ENCODE data around the gene TFDP1.

TFDP1 gene

GRCh38 chr13:113646921-113647340 is 62.4 kb downstream of the TFDP1 start:
- H3K9me3 ChIP-seq (ENCODE audit: control insufficient read depth, low read length), result no peaks in the 10 kb centered on the region
- no peak overlapping the region for H3K4me3 ChIP-seq (ENCODE audit: insufficient read depth, low read depth, low read length, poor library complexity, severe bottlenecking)
- no peaks in the 10 kb centered on the region for H3K4me1 ChIP-seq (ENCODE audit: control insufficient read depth, insufficient read depth, low read length, poor library complexity, severe bottlenecking)
- no peaks in the 10 kb centered on the region for H3K36me3 ChIP-seq (ENCODE audit: control insufficient read depth, insufficient read depth, low read length)
- DNase-seq, result no peak
- H3K27ac ChIP-seq (ENCODE audit: insufficient read depth, low read length, poor library complexity, severe bottlenecking), result no peak overlapping the region
- no peaks in the 10 kb centered on the region for H3K27me3 ChIP-seq (replicated peaks; ENCODE audit: control insufficient read depth, insufficient read depth, low read length, poor library complexity, severe bottlenecking)

- Histone ChIP-seq H3K4me3 (ENCODE audit: insufficient read depth, low read depth, low read length, poor library complexity, severe bottlenecking) (no peak overlapping the region), H3K4me1 (ENCODE audit: control insufficient read depth, insufficient read depth, low read length, poor library complexity, severe bottlenecking) (no peaks in the 10 kb centered on the region), H3K9me3 (ENCODE audit: control insufficient read depth, low read length) (no peaks in the 10 kb centered on the region), H3K27me3 (replicated peaks; ENCODE audit: control insufficient read depth, insufficient read depth, low read length, poor library complexity, severe bottlenecking) (no peaks in the 10 kb centered on the region), H3K27ac (ENCODE audit: insufficient read depth, low read length, poor library complexity, severe bottlenecking) (no peak overlapping the region), H3K36me3 (ENCODE audit: control insufficient read depth, insufficient read depth, low read length) (no peaks in the 10 kb centered on the region)
- DNase-seq, result no peak
Measured at GRCh38 chr13:113647351-113648215, 63.0 kb downstream of the TFDP1 start.

- no peaks in the 10 kb centered on the region for H3K36me3 ChIP-seq (ENCODE audit: control insufficient read depth, insufficient read depth, low read length)
- H3K9me3 ChIP-seq (ENCODE audit: control insufficient read depth, low read length), result no peaks in the 10 kb centered on the region
- H3K27ac ChIP-seq (ENCODE audit: insufficient read depth, low read length, poor library complexity, severe bottlenecking), result no peak overlapping the region
- no peak for DNase-seq
- H3K4me1 ChIP-seq (ENCODE audit: control insufficient read depth, insufficient read depth, low read length, poor library complexity, severe bottlenecking), result no peaks in the 10 kb centered on the region
- no peaks in the 10 kb centered on the region for H3K27me3 ChIP-seq (replicated peaks; ENCODE audit: control insufficient read depth, insufficient read depth, low read length, poor library complexity, severe bottlenecking)
- H3K4me3 ChIP-seq (ENCODE audit: insufficient read depth, low read depth, low read length, poor library complexity, severe bottlenecking), result no peak overlapping the region
Measured at GRCh38 chr13:113648216-113648610, 63.7 kb downstream of the TFDP1 start.

GRCh38 chr13:113649212-113649611 is 64.7 kb downstream of the TFDP1 start:
- H3K27me3 ChIP-seq (replicated peaks; ENCODE audit: control insufficient read depth, insufficient read depth, low read length, poor library complexity, severe bottlenecking), result no peaks in the 10 kb centered on the region
- H3K9me3 ChIP-seq (ENCODE audit: control insufficient read depth, low read length), result no peaks in the 10 kb centered on the region
- no peak overlapping the region for H3K27ac ChIP-seq (ENCODE audit: insufficient read depth, low read length, poor library complexity, severe bottlenecking)
- H3K4me3 ChIP-seq (ENCODE audit: insufficient read depth, low read depth, low read length, poor library complexity, severe bottlenecking), result no peak overlapping the region
- DNase-seq, result no peak
- no peaks in the 10 kb centered on the region for H3K4me1 ChIP-seq (ENCODE audit: control insufficient read depth, insufficient read depth, low read length, poor library complexity, severe bottlenecking)
- no peaks in the 10 kb centered on the region for H3K36me3 ChIP-seq (ENCODE audit: control insufficient read depth, insufficient read depth, low read length)

- Histone ChIP-seq H3K4me1 (ENCODE audit: control insufficient read depth, insufficient read depth, low read length, poor library complexity, severe bottlenecking) (no peaks in the 10 kb centered on the region), H3K27ac (ENCODE audit: insufficient read depth, low read length, poor library complexity, severe bottlenecking) (no peak overlapping the region), H3K36me3 (ENCODE audit: control insufficient read depth, insufficient read depth, low read length) (no peaks in the 10 kb centered on the region), H3K27me3 (replicated peaks; ENCODE audit: control insufficient read depth, insufficient read depth, low read length, poor library complexity, severe bottlenecking) (no peaks in the 10 kb centered on the region), H3K4me3 (ENCODE audit: insufficient read depth, low read depth, low read length, poor library complexity, severe bottlenecking) (no peak overlapping the region), H3K9me3 (ENCODE audit: control insufficient read depth, low read length) (no peaks in the 10 kb centered on the region)
- no peak for DNase-seq
Measured at GRCh38 chr13:113650275-113650674, 65.7 kb downstream of the TFDP1 start.

- Histone ChIP-seq H3K9me3 (ENCODE audit: control insufficient read depth, low read length) (no peaks in the 10 kb centered on the region), H3K27me3 (replicated peaks; ENCODE audit: control insufficient read depth, insufficient read depth, low read length, poor library complexity, severe bottlenecking) (no peaks in the 10 kb centered on the region), H3K4me1 (ENCODE audit: control insufficient read depth, insufficient read depth, low read length, poor library complexity, severe bottlenecking) (no peaks in the 10 kb centered on the region), H3K27ac (ENCODE audit: insufficient read depth, low read length, poor library complexity, severe bottlenecking) (no peak overlapping the region), H3K36me3 (ENCODE audit: control insufficient read depth, insufficient read depth, low read length) (no peaks in the 10 kb centered on the region), H3K4me3 (ENCODE audit: insufficient read depth, low read depth, low read length, poor library complexity, severe bottlenecking) (no peak overlapping the region)
- DNase-seq, result no peak
Measured at GRCh38 chr13:113650731-113651148, 66.2 kb downstream of the TFDP1 start.

GRCh38 chr13:113651511-113652403 is 67.2 kb downstream of the TFDP1 start:
- no peaks in the 10 kb centered on the region for H3K9me3 ChIP-seq (ENCODE audit: control insufficient read depth, low read length)
- H3K27ac ChIP-seq (ENCODE audit: insufficient read depth, low read length, poor library complexity, severe bottlenecking), result no peak overlapping the region

GRCh38 chr13:113652404-113653263 is 68.1 kb downstream of the TFDP1 start:
- no peak for DNase-seq
- Histone ChIP-seq H3K27ac (ENCODE audit: insufficient read depth, low read length, poor library complexity, severe bottlenecking) (no peak overlapping the region), H3K36me3 (ENCODE audit: control insufficient read depth, insufficient read depth, low read length) (no peaks in the 10 kb centered on the region), H3K4me1 (ENCODE audit: control insufficient read depth, insufficient read depth, low read length, poor library complexity, severe bottlenecking) (no peaks in the 10 kb centered on the region), H3K9me3 (ENCODE audit: control insufficient read depth, low read length) (no peaks in the 10 kb centered on the region), H3K4me3 (ENCODE audit: insufficient read depth, low read depth, low read length, poor library complexity, severe bottlenecking) (no peak overlapping the region), H3K27me3 (replicated peaks; ENCODE audit: control insufficient read depth, insufficient read depth, low read length, poor library complexity, severe bottlenecking) (no peaks in the 10 kb centered on the region)

More at GRCh38 chr13:113651511-113652403, 67.2 kb downstream of the TFDP1 start:
- H3K4me1 ChIP-seq (ENCODE audit: control insufficient read depth, insufficient read depth, low read length, poor library complexity, severe bottlenecking), result no peaks in the 10 kb centered on the region
- H3K27me3 ChIP-seq (replicated peaks; ENCODE audit: control insufficient read depth, insufficient read depth, low read length, poor library complexity, severe bottlenecking), result no peaks in the 10 kb centered on the region
- no peak overlapping the region for H3K4me3 ChIP-seq (ENCODE audit: insufficient read depth, low read depth, low read length, poor library complexity, severe bottlenecking)
- no peaks in the 10 kb centered on the region for H3K36me3 ChIP-seq (ENCODE audit: control insufficient read depth, insufficient read depth, low read length)
- DNase-seq, result no peak

GRCh38 chr13:113653264-113654174 is 69.0 kb downstream of the TFDP1 start:
- Histone ChIP-seq H3K27me3 (replicated peaks; ENCODE audit: control insufficient read depth, insufficient read depth, low read length, poor library complexity, severe bottlenecking) (no peaks in the 10 kb centered on the region), H3K4me1 (ENCODE audit: control insufficient read depth, insufficient read depth, low read length, poor library complexity, severe bottlenecking) (no peaks in the 10 kb centered on the region), H3K36me3 (ENCODE audit: control insufficient read depth, insufficient read depth, low read length) (no peaks in the 10 kb centered on the region), H3K27ac (ENCODE audit: insufficient read depth, low read length, poor library complexity, severe bottlenecking) (no peak overlapping the region), H3K4me3 (ENCODE audit: insufficient read depth, low read depth, low read length, poor library complexity, severe bottlenecking) (no peak overlapping the region), H3K9me3 (ENCODE audit: control insufficient read depth, low read length) (no peaks in the 10 kb centered on the region)
- no peak for DNase-seq
